HEK293T (cell line): ENCODE data around the gene TSPYL4.

Experiments
- CTCF ChIA-PET: fragments of 350-600 bp; formaldehyde crosslinking; extraction: SDS; loops from one replicate; lab custom pipeline; 2021; ENCODE audit warnings: antibody characterized with exemption, inconsistent platforms; lab: Yijun Ruan, JAX
- POLR2A ChIA-PET: fragments of 350-600 bp; formaldehyde crosslinking; extraction: SDS; loops from one replicate; lab custom pipeline; 2020; ENCODE audit warnings: antibody characterized with exemption, inconsistent platforms; lab: Yijun Ruan, JAX
- DNase-seq: peaks from one replicate; pipeline ENCODE4 v3.0.0; 2012; ENCODE audit warnings: mixed read lengths; ENCODE audit errors: extremely low spot score
- ARNT ChIP-seq: fragments of 450-650 bp; IDR thresholded peaks from 2 replicates; pipeline ENCODE4 v1.6.1; 2017; ENCODE audit warnings: mild to moderate bottlenecking
- BHLHE40 ChIP-seq: fragments of 450-650 bp; IDR thresholded peaks from 2 replicates; pipeline ENCODE4 v1.6.1; 2016; ENCODE audit warnings: mild to moderate bottlenecking, moderate library complexity, borderline replicate concordance
- CTBP1 ChIP-seq: fragments of 450-650 bp; IDR thresholded peaks from 2 replicates; pipeline ENCODE4 v1.6.1; 2016; ENCODE audit warnings: borderline replicate concordance
- ELF4 ChIP-seq: fragments of 450-650 bp; IDR thresholded peaks from 2 replicates; pipeline ENCODE4 v1.6.1; 2017; ENCODE audit warnings: antibody characterized with exemption
- FOXA1 ChIP-seq: fragments of 450-650 bp; IDR thresholded peaks from 2 replicates; pipeline ENCODE4 v1.6.1; 2016; ENCODE audit warnings: mild to moderate bottlenecking
- FOXK2 ChIP-seq: fragments of 450-650 bp; IDR thresholded peaks from 2 replicates; pipeline ENCODE4 v1.6.1; 2016; ENCODE audit warnings: mild to moderate bottlenecking
- FOXM1 ChIP-seq: fragments of 450-650 bp; IDR thresholded peaks from 2 replicates; pipeline ENCODE4 v1.6.1; 2017; ENCODE audit warnings: mild to moderate bottlenecking, borderline replicate concordance
- HDGF ChIP-seq: fragments of 450-650 bp; IDR thresholded peaks from 2 replicates; pipeline ENCODE4 v1.6.1; 2017; ENCODE audit warnings: antibody characterized with exemption, borderline replicate concordance
- L3MBTL2 ChIP-seq: fragments of 450-650 bp; conservative IDR thresholded peaks from 2 replicates; pipeline ENCODE4 v1.6.1; 2016; ENCODE audit warnings: mild to moderate bottlenecking
- LEF1 ChIP-seq: fragments of 450-650 bp; IDR thresholded peaks from 2 replicates; pipeline ENCODE4 v1.6.1; 2017; ENCODE audit warnings: mild to moderate bottlenecking, borderline replicate concordance
- NFRKB ChIP-seq: fragments of 450-650 bp; IDR thresholded peaks from 2 replicates; pipeline ENCODE4 v1.6.1; 2016; ENCODE audit warnings: mild to moderate bottlenecking, moderate library complexity
- PKNOX1 ChIP-seq: fragments of 450-650 bp; IDR thresholded peaks from 2 replicates; pipeline ENCODE4 v1.6.1; 2016
- SP1 ChIP-seq: fragments of 450-650 bp; IDR thresholded peaks from 2 replicates; pipeline ENCODE4 v1.6.1; 2017
- SUZ12 ChIP-seq: fragments of 450-650 bp; IDR thresholded peaks from 2 replicates; pipeline ENCODE4 v1.6.1; 2016; ENCODE audit warnings: mild to moderate bottlenecking
- TARDBP ChIP-seq: fragments of 450-650 bp; IDR thresholded peaks from 2 replicates; pipeline ENCODE4 v1.6.1; 2016
- ZNF384 ChIP-seq: fragments of 450-650 bp; IDR thresholded peaks from 2 replicates; pipeline ENCODE4 v1.6.1; 2016

The TSPYL4 gene

GRCh38 chr6:116253505-116254296, at the start of gene TSPYL4:
TSPYL4 (minus strand) TSS chr6:116254075; CDS start chr6:116254008, 67 bp downstream.
- peak; percentile 96 for DNase-seq
- ChIA-PET CTCF (interaction anchor here (1.3 to 1.4 kb wide), 2 partner anchors 15 to 307 kb away, joined by 3 to 5 read pairs; no protein-coding TSS in a partner anchor), POLR2A (interaction anchor here (0.6 to 3.7 kb wide), 16 partner anchors 8 to 318 kb away, joined by 3 to 18 read pairs (median 4); partner anchors contain the start of genes CALHM5 and TSPYL1)
- TF ChIP-seq PKNOX1 (peak; percentile 73), BHLHE40 (no peak), ARNT (no peak), ELF4 (peak; percentile 50; the same call in 1 of the 2 replicates), L3MBTL2 (peak; percentile 91), SP1 (no peak), LEF1 (no peak)

GRCh38 chr6:116301104-116301503, 47.2 kb upstream of the TSPYL4 start:
- DNase-seq = no peak
- TF ChIP-seq FOXA1 (no peak), TARDBP (no peak), CTBP1 (no peak), LEF1 (no peak), HDGF (no peak), ELF4 (no peak), SUZ12 (no peak), L3MBTL2 (no peak), PKNOX1 (no peak), SP1 (no peak), BHLHE40 (no peak), FOXM1 (no peak), ARNT (no peak), FOXK2 (no peak), NFRKB (no peak), ZNF384 (no peak)
- ChIA-PET CTCF (no interaction called here), POLR2A (no interaction called here)

GRCh38 chr6:116300566-116300965, 46.7 kb upstream of the TSPYL4 start:
- no peak for TF ChIP-seq PKNOX1
- no peak for TF ChIP-seq FOXA1
- no peak for TF ChIP-seq ARNT
- TF ChIP-seq FOXM1 = no peak
- TF ChIP-seq LEF1 = no peak
- TF ChIP-seq ZNF384 = no peak
- no peak for TF ChIP-seq NFRKB
- ChIA-PET CTCF (no interaction called here), POLR2A (no interaction called here)
- DNase-seq = no peak

GRCh38 chr6:116298973-116299372, 45.1 kb upstream of the TSPYL4 start:
- ChIA-PET POLR2A (no interaction called here), CTCF (interaction anchor here (0.8 kb wide), 1 partner anchor 11 kb away, joined by 6 read pairs; no protein-coding TSS in a partner anchor)
- DNase-seq = no peak
- TF ChIP-seq SP1 (no peak), CTBP1 (no peak), TARDBP (no peak), BHLHE40 (no peak), PKNOX1 (no peak), ARNT (no peak), HDGF (no peak), ELF4 (no peak), NFRKB (no peak), SUZ12 (no peak), ZNF384 (no peak), FOXM1 (no peak), FOXK2 (no peak), LEF1 (no peak), FOXA1 (no peak), L3MBTL2 (no peak)

GRCh38 chr6:116298273-116298672, 44.4 kb upstream of the TSPYL4 start:
- no peak for DNase-seq

More at GRCh38 chr6:116298273-116298672, 44.4 kb upstream of the TSPYL4 start:
- ChIA-PET POLR2A (no interaction called here), CTCF (interaction anchor here (0.6 to 0.8 kb wide), 2 partner anchors 10 to 347 kb away, joined by 3 to 6 read pairs; no protein-coding TSS in a partner anchor)
- no peak for TF ChIP-seq PKNOX1
- no peak for TF ChIP-seq FOXK2
- no peak for TF ChIP-seq BHLHE40
- no peak for TF ChIP-seq ELF4
- no peak for TF ChIP-seq CTBP1
- TF ChIP-seq SUZ12 = no peak
- TF ChIP-seq ZNF384 = no peak
- TF ChIP-seq TARDBP = no peak
- TF ChIP-seq L3MBTL2 = no peak
- TF ChIP-seq LEF1 = no peak
- TF ChIP-seq HDGF = no peak
- no peak for TF ChIP-seq SP1
- no peak for TF ChIP-seq FOXM1
- TF ChIP-seq FOXA1 = no peak
- TF ChIP-seq NFRKB = no peak
- no peak for TF ChIP-seq ARNT
